GM12864 (cell line): ENCODE measurements around the gene SULF2.
"Not testable (repeated sequence)": the region's sequence is repeated elsewhere in the genome, so short reads cannot be mapped to it uniquely, and the experiment has no call there.

Experiments used
- DNase-seq: peaks from one replicate; pipeline ENCODE4 v3.0.0-alpha.2; 2011; ENCODE audit warnings: low read depth
- H3K4me3 ChIP-seq: 2 replicates; pipeline ENCODE4 v1.5.1; 2011; ENCODE audit warnings: mild to moderate bottlenecking, low read depth, low read length, control low read depth
- TF ChIP-seq, protein P1 (sequence below): IDR thresholded peaks from 2 replicates; pipeline ENCODE4 v1.5.1; 2011; ENCODE audit warnings: low read depth, mild to moderate bottlenecking, moderate library complexity, low read length, control low read depth, inconsistent platforms; ENCODE audit errors: missing control alignments

Gene SULF2

DNA sequence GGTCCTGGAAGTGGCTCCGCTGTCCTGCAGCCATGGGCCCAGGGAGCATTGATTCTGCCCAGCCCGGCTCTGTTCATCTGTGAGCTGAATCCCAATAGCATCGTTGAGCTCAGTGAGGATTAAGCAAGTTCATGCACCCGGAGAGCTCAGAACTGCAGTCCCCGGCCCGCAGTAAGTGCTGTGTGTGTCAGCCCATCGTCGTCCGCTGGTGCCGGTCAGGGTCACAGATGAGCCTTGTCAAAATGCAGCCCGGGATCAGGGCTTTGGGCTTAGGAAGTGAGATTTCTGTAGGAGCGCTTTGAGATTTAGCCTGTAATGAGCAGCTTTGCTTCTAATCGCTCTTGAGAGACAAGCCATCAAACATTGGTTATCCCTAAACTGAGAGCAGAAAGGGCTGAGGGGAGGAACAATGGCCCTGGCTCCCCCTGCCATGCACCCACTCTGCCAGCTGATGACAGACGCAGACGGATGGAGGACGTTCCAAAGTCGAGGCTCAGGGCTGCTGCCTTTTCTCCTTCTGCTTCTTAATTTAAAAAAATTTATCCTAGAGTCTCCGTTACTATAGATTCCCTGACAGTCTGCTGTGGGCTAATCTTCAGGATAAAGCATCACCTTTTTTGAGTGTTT is 25.6 kb upstream of the SULF2 start:
- TF ChIP-seq, protein P1, sequence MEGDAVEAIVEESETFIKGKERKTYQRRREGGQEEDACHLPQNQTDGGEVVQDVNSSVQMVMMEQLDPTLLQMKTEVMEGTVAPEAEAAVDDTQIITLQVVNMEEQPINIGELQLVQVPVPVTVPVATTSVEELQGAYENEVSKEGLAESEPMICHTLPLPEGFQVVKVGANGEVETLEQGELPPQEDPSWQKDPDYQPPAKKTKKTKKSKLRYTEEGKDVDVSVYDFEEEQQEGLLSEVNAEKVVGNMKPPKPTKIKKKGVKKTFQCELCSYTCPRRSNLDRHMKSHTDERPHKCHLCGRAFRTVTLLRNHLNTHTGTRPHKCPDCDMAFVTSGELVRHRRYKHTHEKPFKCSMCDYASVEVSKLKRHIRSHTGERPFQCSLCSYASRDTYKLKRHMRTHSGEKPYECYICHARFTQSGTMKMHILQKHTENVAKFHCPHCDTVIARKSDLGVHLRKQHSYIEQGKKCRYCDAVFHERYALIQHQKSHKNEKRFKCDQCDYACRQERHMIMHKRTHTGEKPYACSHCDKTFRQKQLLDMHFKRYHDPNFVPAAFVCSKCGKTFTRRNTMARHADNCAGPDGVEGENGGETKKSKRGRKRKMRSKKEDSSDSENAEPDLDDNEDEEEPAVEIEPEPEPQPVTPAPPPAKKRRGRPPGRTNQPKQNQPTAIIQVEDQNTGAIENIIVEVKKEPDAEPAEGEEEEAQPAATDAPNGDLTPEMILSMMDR, result no peak
- H3K4me3 ChIP-seq, result no peak overlapping the region
- DNase-seq, result no peak

- DNase-seq, result no peak
- TF ChIP-seq, protein P1, result no peak
- no peak overlapping the region for H3K4me3 ChIP-seq
Observed at GRCh38 chr20:47810116-47810677, 24.9 kb upstream of the SULF2 start.

DNA sequence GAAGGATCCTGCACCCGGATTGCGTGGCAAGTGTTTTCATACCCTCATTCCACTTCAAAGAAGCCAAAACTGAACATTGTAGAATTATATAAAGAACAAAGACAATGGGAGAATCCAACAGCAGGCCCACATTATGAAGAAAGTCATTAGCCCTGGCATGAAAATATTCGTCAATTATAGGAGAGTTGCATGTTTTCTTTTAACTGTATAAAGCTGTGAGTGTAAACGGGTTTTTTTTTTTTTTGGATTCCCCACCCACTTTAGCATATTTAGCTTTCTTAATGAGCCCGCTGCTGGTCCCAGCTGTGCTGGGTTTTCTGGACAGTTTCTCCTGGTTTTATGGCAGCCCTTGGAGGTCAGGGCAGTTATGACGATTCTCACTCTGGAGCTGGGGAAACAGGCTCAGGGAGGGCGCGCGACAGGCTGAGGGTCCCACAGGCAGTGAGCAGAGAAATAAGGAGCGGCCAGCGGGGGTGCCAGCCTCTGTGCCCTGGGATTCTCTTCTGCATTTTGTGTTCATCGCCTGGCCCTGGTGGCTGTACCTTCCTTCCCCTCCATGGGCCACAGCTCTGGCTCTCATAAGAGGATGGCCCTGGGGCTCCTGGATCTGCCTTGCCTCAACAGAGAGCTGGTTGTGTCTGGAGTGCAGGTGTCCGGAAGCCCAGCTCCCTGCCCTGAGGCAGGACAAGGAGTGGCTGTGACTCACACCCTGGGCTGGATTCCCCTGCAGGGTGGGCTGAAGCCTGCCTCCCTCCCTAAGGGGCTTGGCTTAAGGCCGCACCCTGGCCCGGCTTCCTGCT is 24.1 kb upstream of the SULF2 start:
- TF ChIP-seq, protein P1, result no peak
- no peak overlapping the region for H3K4me3 ChIP-seq
- DNase-seq, result no peak

GRCh38 chr20:47805951-47806350 is 20.7 kb upstream of the SULF2 start:
- DNase-seq, result no peak
- TF ChIP-seq, protein P1, result no peak
- no peak overlapping the region for H3K4me3 ChIP-seq

DNA sequence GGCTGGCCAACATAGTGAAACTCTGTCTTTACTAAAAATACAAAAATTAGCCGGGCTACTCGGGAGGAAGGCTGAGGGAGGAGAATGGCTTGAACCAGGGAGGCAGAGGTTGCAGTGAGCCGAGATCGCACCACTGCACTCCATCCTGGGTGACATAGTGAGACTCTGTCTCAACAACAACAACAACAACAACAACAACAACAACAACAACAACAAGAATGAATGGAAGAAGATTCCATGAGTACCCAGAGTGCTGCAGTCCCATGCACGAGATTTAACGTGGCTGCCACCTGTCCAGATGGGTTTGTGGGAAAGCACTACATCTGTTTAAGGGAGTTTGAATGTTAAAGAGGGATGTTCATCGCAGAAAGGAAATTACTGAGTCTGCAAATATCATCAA is 19.7 kb upstream of the SULF2 start:
- DNase-seq, H3K4me3 ChIP-seq: not testable (repeated sequence)

DNA sequence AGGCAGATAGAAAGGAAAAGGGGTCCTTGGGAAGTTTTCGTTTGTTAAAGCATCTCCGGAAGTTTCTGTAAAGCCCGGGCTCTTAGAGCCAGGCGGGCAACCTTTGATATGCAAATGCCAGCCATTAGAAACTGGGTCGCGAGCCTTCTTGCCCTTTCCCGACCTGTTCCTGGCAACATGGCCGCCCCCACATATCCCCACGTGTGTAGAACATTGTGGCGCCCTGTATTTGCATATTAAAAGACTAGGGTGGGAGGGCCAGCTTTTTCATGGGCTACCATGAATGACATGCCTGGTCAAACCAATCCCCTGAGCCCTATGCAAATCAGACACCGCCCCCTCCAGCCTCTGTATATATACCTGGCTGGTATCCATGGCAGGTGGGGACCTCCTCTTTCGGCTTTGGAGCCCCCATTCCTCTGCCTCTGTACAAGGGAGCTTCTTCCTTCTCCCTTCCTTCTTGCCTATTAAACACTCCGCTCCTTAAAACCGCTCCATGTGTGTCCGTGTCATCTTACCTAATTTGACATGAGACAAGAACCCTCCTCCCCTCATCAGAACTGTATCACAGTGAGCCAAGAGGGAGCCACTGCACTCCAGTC is 19.0 kb upstream of the SULF2 start:
- DNase-seq, H3K4me3 ChIP-seq: not testable (repeated sequence)

DNA sequence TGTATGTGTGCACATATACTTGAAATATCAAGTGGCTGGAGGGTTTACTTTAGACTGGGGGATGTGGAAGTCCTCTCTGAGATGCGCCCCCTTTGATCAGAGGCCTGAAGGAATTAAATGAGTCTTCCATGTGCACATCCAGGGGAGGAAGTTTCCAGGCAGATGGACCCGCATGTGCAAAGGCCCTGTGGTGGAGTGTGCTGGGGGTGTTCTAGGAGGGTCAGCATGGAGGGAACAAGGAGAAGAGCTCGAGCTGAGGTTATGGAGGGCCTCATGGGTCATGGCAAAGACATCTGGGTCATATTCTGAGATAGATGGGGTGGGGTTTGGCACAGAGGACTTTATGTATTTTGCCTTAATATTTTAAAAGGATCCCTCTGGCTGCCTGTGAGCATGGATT is 17.7 kb upstream of the SULF2 start:
- H3K4me3 ChIP-seq, result no peak overlapping the region
- no peak for DNase-seq
- TF ChIP-seq, protein P1, result no peak
